GM11168 (cell line): ENCODE measurements around the gene CFAP99.

ENCODE experiments used
- in situ Hi-C: fragments of 300-500 bp; cut with MboI; formaldehyde crosslinking; loops from one replicate; pipeline ENCODE4 v1.12.0; 2022; ENCODE audit warnings: low sequenced_read_pairs; ENCODE audit not compliant: unreplicated experiment

CFAP99 gene

GRCh38 chr4:2390146-2390545 lies 28.6 kb upstream of the CFAP99 start:
- in situ Hi-C loops = no loop called here

GRCh38 chr4:2390784-2391421 lies 27.9 kb upstream of the CFAP99 start:
- in situ Hi-C loops = no loop called here

GRCh38 chr4:2393353-2394270 lies 25.1 kb upstream of the CFAP99 start:
- in situ Hi-C loops = no loop called here

- in situ Hi-C loops = no loop called here
Measured at GRCh38 chr4:2394528-2394927, 24.2 kb upstream of the CFAP99 start.

- in situ Hi-C loops = no loop called here
Measured at GRCh38 chr4:2395038-2395437, 23.7 kb upstream of the CFAP99 start.

GRCh38 chr4:2395584-2395983 lies 23.2 kb upstream of the CFAP99 start:
- in situ Hi-C loops = no loop called here

GRCh38 chr4:2396781-2397368 lies 21.9 kb upstream of the CFAP99 start:
- in situ Hi-C loops = no loop called here

GRCh38 chr4:2397596-2398379 lies 21.0 kb upstream of the CFAP99 start:
- in situ Hi-C loops = no loop called here

- in situ Hi-C loops = no loop called here
Measured at GRCh38 chr4:2399216-2399615, 19.5 kb upstream of the CFAP99 start.

- in situ Hi-C loops = no loop called here
Measured at GRCh38 chr4:2399631-2400190, 19.0 kb upstream of the CFAP99 start.

GRCh38 chr4:2400841-2401609 lies 17.7 kb upstream of the CFAP99 start:
- in situ Hi-C loops = no loop called here

- in situ Hi-C loops = no loop called here
Measured at GRCh38 chr4:2401610-2401983, 17.2 kb upstream of the CFAP99 start.

GRCh38 chr4:2402048-2402842 lies 16.5 kb upstream of the CFAP99 start:
- in situ Hi-C loops = no loop called here

GRCh38 chr4:2402941-2403340 lies 15.8 kb upstream of the CFAP99 start:
- in situ Hi-C loops = no loop called here

- in situ Hi-C loops = no loop called here
Measured at GRCh38 chr4:2406406-2406805, 12.3 kb upstream of the CFAP99 start.

GRCh38 chr4:2406920-2407319 lies 11.8 kb upstream of the CFAP99 start:
- in situ Hi-C loops = no loop called here

GRCh38 chr4:2407991-2408342 lies 10.8 kb upstream of the CFAP99 start:
- in situ Hi-C loops = no loop called here

- in situ Hi-C loops = no loop called here
Measured at GRCh38 chr4:2408401-2408958, 10.3 kb upstream of the CFAP99 start.

GRCh38 chr4:2408976-2409375 lies 9.8 kb upstream of the CFAP99 start:
- in situ Hi-C loops = no loop called here
